ENCODE measurements around the gene PROSER2.
"Not testable (repeated sequence)": the region's sequence is repeated elsewhere in the genome, so short reads cannot be mapped to it uniquely, and the experiment has no call there.

The PROSER2 gene

DNA sequence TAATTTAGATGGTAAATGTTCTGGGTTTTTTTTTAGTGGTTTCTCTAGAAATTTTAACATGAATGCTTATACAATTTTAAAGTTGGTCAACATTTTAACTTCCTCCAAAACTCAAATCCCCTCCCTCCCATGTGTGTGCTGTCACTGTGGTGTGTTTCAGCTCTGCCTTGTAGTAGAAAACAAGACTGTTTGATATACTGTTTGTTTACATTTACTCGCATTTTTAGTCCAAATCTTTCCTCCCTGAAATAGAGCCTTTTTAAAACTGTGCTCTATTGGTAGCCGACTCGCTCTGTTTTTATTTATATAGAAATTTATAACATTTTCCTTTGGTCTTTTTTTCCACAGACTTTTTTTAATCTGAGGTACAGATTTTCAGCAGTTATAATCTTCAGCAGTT, 19.3 kb downstream of the PROSER2 start:
- Histone ChIP-seq H3K4me3 (ENCODE audit: low read depth, low read length) (no peak overlapping the region), H3K9ac (ENCODE audit: low read depth, low read length) (no peak overlapping the region), H3K9me3 (ENCODE audit: control insufficient read depth, insufficient read depth, low read length) (no peaks in the 10 kb centered on the region), H3K4me1 (ENCODE audit: control insufficient read depth, insufficient read depth, low read length) (no peaks in the 10 kb centered on the region), H3K27me3 (ENCODE audit: control insufficient read depth, insufficient read depth, low read length) (no peaks in the 10 kb centered on the region), H3K36me3 (ENCODE audit: control insufficient read depth, insufficient read depth, low read length) (no peaks in the 10 kb centered on the region)

DNA sequence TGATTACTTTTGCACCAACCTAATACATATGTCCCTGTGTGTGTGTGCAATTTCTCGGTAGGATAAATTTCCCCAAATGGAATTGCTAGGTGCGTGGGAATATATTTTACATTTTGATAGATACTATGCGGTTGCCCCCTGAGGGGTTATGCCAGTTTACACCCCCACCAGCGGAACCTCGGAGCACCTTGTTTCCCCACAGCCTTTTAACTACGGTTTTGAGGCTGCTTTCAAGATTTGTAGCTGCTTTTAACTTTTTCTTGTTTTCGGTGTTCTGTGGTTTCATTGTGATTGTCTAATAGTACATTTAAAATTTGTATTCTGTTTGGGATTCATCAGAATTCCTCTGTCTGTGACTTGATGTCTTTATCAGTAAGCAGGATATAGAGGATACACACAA, 22.0 kb downstream of the PROSER2 start:
- H3K9me3 ChIP-seq (ENCODE audit: control insufficient read depth, insufficient read depth, low read length) = no peaks in the 10 kb centered on the region
- no peaks in the 10 kb centered on the region for H3K27me3 ChIP-seq (ENCODE audit: control insufficient read depth, insufficient read depth, low read length)
- no peaks in the 10 kb centered on the region for H3K4me1 ChIP-seq (ENCODE audit: control insufficient read depth, insufficient read depth, low read length)
- H3K9ac ChIP-seq (ENCODE audit: low read depth, low read length) = no peak overlapping the region
- no peak overlapping the region for H3K4me3 ChIP-seq (ENCODE audit: low read depth, low read length)
- H3K36me3 ChIP-seq (ENCODE audit: control insufficient read depth, insufficient read depth, low read length) = no peaks in the 10 kb centered on the region

DNA sequence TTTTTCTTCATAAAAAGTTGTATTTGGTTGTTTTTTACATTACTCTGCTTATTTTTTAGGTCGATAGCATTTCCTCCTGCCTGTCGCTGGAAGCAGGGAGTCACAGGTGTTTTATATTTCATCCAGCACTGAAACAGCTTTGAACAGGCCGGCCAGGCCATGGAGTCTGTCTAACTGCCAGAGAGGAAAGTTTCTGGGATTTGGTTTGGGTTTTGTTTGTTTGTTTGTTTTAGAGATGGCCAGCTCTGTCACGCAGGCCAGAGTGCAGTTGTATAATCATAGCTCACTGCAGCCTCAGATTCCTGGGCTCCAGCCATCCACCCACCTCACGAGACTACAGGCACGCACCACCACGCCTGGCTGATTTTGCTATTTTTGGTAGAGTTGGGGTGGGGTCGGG, 23.4 kb downstream of the PROSER2 start:
- no peak overlapping the region for H3K4me3 ChIP-seq (ENCODE audit: low read depth, low read length)
- H3K9ac ChIP-seq (ENCODE audit: low read depth, low read length) = no peak overlapping the region
- H3K4me1 ChIP-seq (ENCODE audit: control insufficient read depth, insufficient read depth, low read length) = no peaks in the 10 kb centered on the region
- H3K9me3 ChIP-seq (ENCODE audit: control insufficient read depth, insufficient read depth, low read length) = no peaks in the 10 kb centered on the region
- no peaks in the 10 kb centered on the region for H3K27me3 ChIP-seq (ENCODE audit: control insufficient read depth, insufficient read depth, low read length)
- H3K36me3 ChIP-seq (ENCODE audit: control insufficient read depth, insufficient read depth, low read length) = no peaks in the 10 kb centered on the region

DNA sequence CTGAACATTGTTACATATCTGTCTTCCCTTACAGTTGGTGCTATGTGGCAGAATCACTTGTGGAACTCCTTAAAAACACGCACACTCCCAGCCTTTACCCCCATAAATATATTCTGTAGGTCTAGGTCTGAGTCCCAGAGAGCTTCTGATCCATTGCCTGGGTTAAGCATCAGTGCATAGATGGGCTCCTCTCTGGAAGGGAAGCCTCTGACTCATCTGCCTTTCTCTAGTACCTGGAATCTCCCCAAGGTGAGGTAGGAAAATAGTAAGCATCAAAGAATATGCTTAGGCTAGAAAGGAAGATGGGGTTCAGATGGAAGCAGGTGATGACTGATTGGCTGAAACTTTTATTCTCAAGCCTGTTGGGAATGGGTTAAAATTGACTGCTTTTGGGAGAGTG, 26.1 kb downstream of the PROSER2 start:
- Histone ChIP-seq H3K4me3 (ENCODE audit: low read depth, low read length) (no peak overlapping the region), H3K4me1 (ENCODE audit: control insufficient read depth, insufficient read depth, low read length) (no peaks in the 10 kb centered on the region), H3K9me3 (ENCODE audit: control insufficient read depth, insufficient read depth, low read length) (no peaks in the 10 kb centered on the region), H3K27me3 (ENCODE audit: control insufficient read depth, insufficient read depth, low read length) (no peaks in the 10 kb centered on the region), H3K36me3 (ENCODE audit: control insufficient read depth, insufficient read depth, low read length) (no peaks in the 10 kb centered on the region), H3K9ac (ENCODE audit: low read depth, low read length) (no peak overlapping the region)

DNA sequence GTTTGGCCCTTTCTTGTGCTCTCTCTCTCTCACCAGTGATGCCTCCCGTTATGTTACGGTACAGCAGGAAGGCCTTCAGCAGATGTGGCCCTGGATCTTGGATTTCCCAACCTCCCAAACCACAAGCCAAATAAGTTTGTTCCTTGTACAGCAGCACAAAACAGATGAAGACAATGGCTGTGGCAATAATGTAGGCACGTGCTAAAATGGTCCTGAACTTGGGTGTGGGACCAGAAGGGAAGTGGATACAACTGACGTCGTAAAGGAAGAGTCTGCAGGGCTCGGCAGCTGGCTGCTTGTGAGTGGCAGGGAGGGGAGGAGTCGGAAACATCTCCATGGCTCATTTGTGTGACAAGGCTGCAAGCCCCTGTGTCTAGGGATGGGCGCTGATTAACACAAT, 26.8 kb downstream of the PROSER2 start:
- Histone ChIP-seq H3K9ac (ENCODE audit: low read depth, low read length) (no peak overlapping the region), H3K36me3 (ENCODE audit: control insufficient read depth, insufficient read depth, low read length) (no peaks in the 10 kb centered on the region), H3K4me3 (ENCODE audit: low read depth, low read length) (no peak overlapping the region), H3K9me3 (ENCODE audit: control insufficient read depth, insufficient read depth, low read length) (no peaks in the 10 kb centered on the region), H3K4me1 (ENCODE audit: control insufficient read depth, insufficient read depth, low read length) (no peaks in the 10 kb centered on the region), H3K27me3 (ENCODE audit: control insufficient read depth, insufficient read depth, low read length) (no peaks in the 10 kb centered on the region)

DNA sequence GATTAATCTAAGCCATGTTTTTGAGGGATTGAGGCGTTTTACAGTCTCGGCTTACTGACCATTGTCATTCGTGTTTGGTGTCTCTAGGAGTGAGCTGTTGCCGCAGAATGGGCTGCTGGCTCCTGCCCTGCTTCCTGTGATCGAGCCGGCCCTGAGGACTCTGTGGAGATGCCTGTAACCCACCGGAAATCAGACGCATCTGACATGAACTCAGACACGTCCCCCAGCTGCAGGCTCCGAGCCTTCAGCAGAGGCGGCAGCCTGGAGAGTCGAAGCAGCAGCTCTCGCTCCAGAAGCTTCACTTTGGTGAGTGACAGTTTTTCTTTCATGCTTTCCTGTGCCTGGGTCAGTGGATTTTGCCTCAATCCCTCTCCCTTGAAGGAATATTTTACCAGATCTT, 28.8 kb downstream of the PROSER2 start:
- no peaks in the 10 kb centered on the region for H3K36me3 ChIP-seq (ENCODE audit: control insufficient read depth, insufficient read depth, low read length)
- H3K9me3 ChIP-seq (ENCODE audit: control insufficient read depth, insufficient read depth, low read length) = no peaks in the 10 kb centered on the region
- no peaks in the 10 kb centered on the region for H3K27me3 ChIP-seq (ENCODE audit: control insufficient read depth, insufficient read depth, low read length)

DNA sequence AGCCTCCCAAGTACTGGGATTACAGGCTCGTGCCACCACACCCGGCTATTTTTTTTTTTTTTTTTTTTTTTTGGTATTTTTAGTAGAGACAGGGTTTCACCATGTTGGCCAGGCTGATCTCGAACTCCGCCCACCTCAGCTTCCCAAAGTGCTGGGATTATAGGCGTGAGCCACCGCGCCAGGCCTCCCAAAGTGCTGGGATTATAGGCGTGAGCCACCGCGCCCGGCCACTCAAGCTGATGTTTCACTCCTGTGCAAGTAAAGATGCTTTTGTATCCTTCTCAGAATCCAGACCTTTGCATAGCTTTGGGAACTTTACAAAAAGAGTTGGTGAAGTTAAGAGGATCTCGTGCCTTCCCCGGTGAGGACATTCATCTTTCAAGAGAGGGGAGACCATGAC, 29.5 kb downstream of the PROSER2 start:
- not testable (repeated sequence) for H3K4me3 ChIP-seq (ENCODE audit: low read depth, low read length); H3K9ac ChIP-seq (ENCODE audit: low read depth, low read length); H3K27me3 ChIP-seq (ENCODE audit: control insufficient read depth, insufficient read depth, low read length); H3K4me1 ChIP-seq (ENCODE audit: control insufficient read depth, insufficient read depth, low read length); H3K36me3 ChIP-seq (ENCODE audit: control insufficient read depth, insufficient read depth, low read length); H3K9me3 ChIP-seq (ENCODE audit: control insufficient read depth, insufficient read depth, low read length)

More for the DNA sequence above, 28.8 kb downstream of the PROSER2 start:
- H3K4me3 ChIP-seq (ENCODE audit: low read depth, low read length) = no peak overlapping the region
- no peaks in the 10 kb centered on the region for H3K4me1 ChIP-seq (ENCODE audit: control insufficient read depth, insufficient read depth, low read length)
- no peak overlapping the region for H3K9ac ChIP-seq (ENCODE audit: low read depth, low read length)

DNA sequence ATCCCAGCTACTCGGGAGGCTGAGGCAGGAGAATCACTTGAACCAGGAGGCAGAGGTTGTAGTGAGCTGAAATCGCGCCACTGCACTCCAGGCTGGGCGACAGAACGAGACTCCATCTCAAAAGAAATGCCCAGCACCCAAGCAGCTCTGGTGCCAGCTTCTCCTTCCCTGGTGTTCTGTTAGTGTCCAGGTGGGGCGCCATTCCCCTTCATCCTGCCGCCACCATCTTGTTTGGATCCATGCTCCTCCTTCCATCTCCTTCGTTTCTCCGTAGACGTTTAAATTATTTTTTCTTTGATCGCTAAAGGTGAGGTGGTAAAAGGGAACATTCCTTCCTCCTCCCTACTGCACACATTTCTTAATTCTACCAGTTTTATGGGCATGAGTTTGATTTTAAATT, 30.3 kb downstream of the PROSER2 start:
- Histone ChIP-seq H3K36me3 (ENCODE audit: control insufficient read depth, insufficient read depth, low read length) (no peaks in the 10 kb centered on the region), H3K4me1 (ENCODE audit: control insufficient read depth, insufficient read depth, low read length) (no peaks in the 10 kb centered on the region), H3K9me3 (ENCODE audit: control insufficient read depth, insufficient read depth, low read length) (no peaks in the 10 kb centered on the region), H3K27me3 (ENCODE audit: control insufficient read depth, insufficient read depth, low read length) (no peaks in the 10 kb centered on the region), H3K9ac (ENCODE audit: low read depth, low read length) (no peak overlapping the region), H3K4me3 (ENCODE audit: low read depth, low read length) (no peak overlapping the region)

DNA sequence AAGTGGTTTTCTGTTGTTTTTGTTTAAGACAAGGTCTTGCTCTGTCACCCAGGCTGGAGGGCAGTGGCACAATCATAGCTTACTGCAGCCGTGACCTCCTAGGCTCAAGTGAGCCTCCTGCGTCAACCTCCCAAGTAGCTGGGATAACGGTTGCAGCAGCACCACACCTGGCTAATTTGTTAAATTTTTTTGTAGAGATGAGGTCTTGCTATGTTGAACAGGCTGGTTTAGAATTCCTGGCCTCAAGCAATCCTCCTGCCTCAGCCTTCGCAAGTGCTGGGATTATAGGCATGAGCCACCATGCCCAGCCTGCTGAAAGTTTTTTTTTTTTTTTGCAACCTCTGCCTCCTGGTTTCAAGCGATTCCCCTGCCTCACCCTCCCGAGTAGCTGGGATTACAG, 31.1 kb downstream of the PROSER2 start:
- no peaks in the 10 kb centered on the region for H3K36me3 ChIP-seq (ENCODE audit: control insufficient read depth, insufficient read depth, low read length)
- no peak overlapping the region for H3K4me3 ChIP-seq (ENCODE audit: low read depth, low read length)
- no peaks in the 10 kb centered on the region for H3K9me3 ChIP-seq (ENCODE audit: control insufficient read depth, insufficient read depth, low read length)
- H3K9ac ChIP-seq (ENCODE audit: low read depth, low read length) = no peak overlapping the region
- no peaks in the 10 kb centered on the region for H3K27me3 ChIP-seq (ENCODE audit: control insufficient read depth, insufficient read depth, low read length)
- no peaks in the 10 kb centered on the region for H3K4me1 ChIP-seq (ENCODE audit: control insufficient read depth, insufficient read depth, low read length)

DNA sequence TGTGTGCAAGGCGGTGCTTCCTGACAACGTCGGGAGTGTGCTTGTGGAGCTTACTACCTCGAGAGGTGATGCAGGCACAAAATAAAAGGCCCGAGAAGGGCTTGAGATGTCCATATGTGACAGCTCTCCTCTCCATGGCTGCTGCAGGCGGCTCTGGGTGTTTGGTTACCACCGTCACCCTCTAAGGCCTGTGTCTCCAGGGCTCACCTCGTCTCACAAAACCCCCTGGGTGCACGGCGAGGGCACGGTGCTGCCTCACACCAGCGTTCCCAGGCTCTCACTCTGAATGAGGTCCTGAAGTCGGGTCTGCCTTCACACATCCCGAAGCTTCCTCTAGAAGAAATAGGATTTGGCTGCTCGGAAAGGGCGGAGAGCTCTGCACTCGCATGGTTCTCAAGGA, 32.9 kb downstream of the PROSER2 start:
- H3K4me3 ChIP-seq (ENCODE audit: low read depth, low read length) = no peak overlapping the region
- no peaks in the 10 kb centered on the region for H3K27me3 ChIP-seq (ENCODE audit: control insufficient read depth, insufficient read depth, low read length)
- no peak overlapping the region for H3K9ac ChIP-seq (ENCODE audit: low read depth, low read length)
- H3K4me1 ChIP-seq (ENCODE audit: control insufficient read depth, insufficient read depth, low read length) = no peaks in the 10 kb centered on the region
- no peaks in the 10 kb centered on the region for H3K36me3 ChIP-seq (ENCODE audit: control insufficient read depth, insufficient read depth, low read length)
- H3K9me3 ChIP-seq (ENCODE audit: control insufficient read depth, insufficient read depth, low read length) = no peaks in the 10 kb centered on the region

DNA sequence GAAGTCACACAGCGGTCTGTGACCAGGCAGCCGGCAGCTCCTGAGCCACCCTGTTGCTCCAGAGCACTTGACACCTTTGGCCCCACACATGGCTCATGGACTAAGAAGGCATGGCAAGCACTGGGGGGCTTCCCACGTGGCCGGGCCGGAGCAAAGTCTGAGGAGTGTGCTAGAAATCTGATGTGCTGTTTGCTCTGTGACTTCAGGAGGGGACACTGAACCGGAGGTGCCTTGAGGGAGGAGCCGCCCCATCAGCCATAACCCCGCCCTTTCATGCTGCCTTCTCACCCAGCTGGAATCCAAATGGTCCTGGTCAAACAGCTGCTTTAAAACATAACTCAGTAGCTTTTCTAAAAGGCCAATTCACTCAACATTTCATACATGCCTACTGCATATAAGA, 33.5 kb downstream of the PROSER2 start:
- H3K36me3 ChIP-seq (ENCODE audit: control insufficient read depth, insufficient read depth, low read length) = no peaks in the 10 kb centered on the region
- no peak overlapping the region for H3K9ac ChIP-seq (ENCODE audit: low read depth, low read length)
- no peaks in the 10 kb centered on the region for H3K27me3 ChIP-seq (ENCODE audit: control insufficient read depth, insufficient read depth, low read length)
- no peaks in the 10 kb centered on the region for H3K4me1 ChIP-seq (ENCODE audit: control insufficient read depth, insufficient read depth, low read length)
- H3K9me3 ChIP-seq (ENCODE audit: control insufficient read depth, insufficient read depth, low read length) = no peaks in the 10 kb centered on the region
- no peak overlapping the region for H3K4me3 ChIP-seq (ENCODE audit: low read depth, low read length)

DNA sequence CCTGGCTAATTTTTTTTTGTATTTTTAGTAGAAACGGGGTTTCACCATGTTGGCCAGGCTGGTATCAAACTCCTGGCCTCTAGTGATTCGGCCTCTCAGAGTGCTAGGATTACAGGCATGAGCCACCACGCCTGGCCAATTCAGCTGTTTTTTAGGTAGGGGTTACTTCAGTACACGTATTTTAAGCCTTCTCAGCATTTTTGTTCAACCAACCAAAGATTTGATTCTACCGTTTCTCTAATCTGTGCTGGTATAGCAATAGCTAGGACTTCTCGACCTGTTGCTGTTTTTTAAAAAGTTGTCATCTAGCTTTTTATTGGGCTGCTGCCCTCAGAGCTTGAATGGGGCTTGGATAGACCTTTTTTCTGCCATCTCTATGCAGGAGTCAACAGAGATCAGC, 34.9 kb downstream of the PROSER2 start:
- Histone ChIP-seq H3K36me3 (ENCODE audit: control insufficient read depth, insufficient read depth, low read length) (no peaks in the 10 kb centered on the region), H3K9ac (ENCODE audit: low read depth, low read length) (no peak overlapping the region), H3K27me3 (ENCODE audit: control insufficient read depth, insufficient read depth, low read length) (no peaks in the 10 kb centered on the region), H3K4me1 (ENCODE audit: control insufficient read depth, insufficient read depth, low read length) (no peaks in the 10 kb centered on the region), H3K4me3 (ENCODE audit: low read depth, low read length) (no peak overlapping the region), H3K9me3 (ENCODE audit: control insufficient read depth, insufficient read depth, low read length) (no peaks in the 10 kb centered on the region)

DNA sequence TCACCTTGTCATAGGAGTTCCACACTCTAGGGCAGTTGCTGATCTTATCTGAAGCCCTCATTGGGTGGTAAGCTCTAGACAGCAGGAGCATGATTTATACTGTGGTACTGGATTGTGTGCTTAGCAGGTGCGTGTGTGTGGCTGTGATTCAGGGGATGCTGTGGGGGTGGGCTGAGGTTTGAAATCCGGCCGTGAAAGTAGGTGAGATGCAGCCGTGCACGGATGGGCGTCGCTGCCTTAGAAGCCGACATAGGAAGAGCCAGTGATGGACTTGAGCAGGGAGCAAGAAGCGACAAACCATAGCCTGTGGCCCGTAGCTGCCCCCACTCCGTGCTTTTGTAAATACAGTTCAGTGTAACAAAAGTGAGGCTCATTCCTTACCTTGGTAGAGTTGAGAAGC, 38.2 kb downstream of the PROSER2 start:
- Histone ChIP-seq H3K4me1 (ENCODE audit: control insufficient read depth, insufficient read depth, low read length) (no peaks in the 10 kb centered on the region), H3K4me3 (ENCODE audit: low read depth, low read length) (no peak overlapping the region), H3K9ac (ENCODE audit: low read depth, low read length) (no peak overlapping the region), H3K27me3 (ENCODE audit: control insufficient read depth, insufficient read depth, low read length) (no peaks in the 10 kb centered on the region), H3K9me3 (ENCODE audit: control insufficient read depth, insufficient read depth, low read length) (no peaks in the 10 kb centered on the region), H3K36me3 (ENCODE audit: control insufficient read depth, insufficient read depth, low read length) (no peaks in the 10 kb centered on the region)

Data from iPS-15b (cell line).